Adrenal gland (tissue), 12 donors: ENCODE data around the gene SYNE1. TPM values are rescaled to one million over a fixed set of nuclear protein-coding genes. Genes with fewer than 3 reads are reported as not detected.
A peak's percentile ranks its signal among the peaks of the same experiment; 100 is the strongest.

ENCODE experiments used
- DNase-seq, 7 donors: peaks; one replicate each; pipeline ENCODE4 v3.0.0-alpha.2; 2019 to 2020
- H3K27ac ChIP-seq, 5 donors: fragments of 200-600 bp; sonication (generic) in 4 of 5; 1 replicate in 3 of 5; 2 replicates in 2 of 5; pipeline versions ENCODE4 v1.5.1 to v1.8.0; 2016 to 2020; ENCODE audit warnings: mild to moderate bottlenecking in 1 of 5
- H3K27me3 ChIP-seq: fragments of 200-600 bp; 2 replicates; pipeline ENCODE4 v1.8.0; 2021
- H3K36me3 ChIP-seq, 2 donors: fragments of 200-600 bp; replicated peaks in 1 of 2; 1 replicate in 1 of 2; 2 replicates in 1 of 2; pipeline versions ENCODE4 v1.5.1 to v1.8.0; 2018 to 2022
- H3K4me1 ChIP-seq, 2 donors: fragments of 200-600 bp; replicated peaks in 1 of 2; 1 replicate in 1 of 2; 2 replicates in 1 of 2; pipeline versions ENCODE4 v1.5.1 to v1.8.0; 2018 to 2021
- H3K4me3 ChIP-seq, 4 donors: fragments of 200-600 bp; sonication (generic) in 3 of 4; one replicate each; pipeline ENCODE4 v1.5.1; 2016 to 2018
- H3K9me3 ChIP-seq, 3 donors: fragments of 200-600 bp; sonication (generic) in 1 of 3; replicated peaks in 1 of 3; 1 replicate in 2 of 3; 2 replicates in 1 of 3; pipeline versions ENCODE4 v1.5.1 to v1.8.0; 2016 to 2021
- CTCF ChIP-seq, 6 experiments: fragments of 450-650 bp in 4 of 6; fragments of 200-600 bp in 2 of 6; sonication (generic) in 1 of 6; IDR thresholded peaks; 1 replicate in 5 of 6; 2 replicates in 1 of 6; pipeline versions ENCODE4 v1.5.1 to v1.8.0; 2016 to 2021; ENCODE audit warnings: antibody characterized with exemption in 6 of 6, mild to moderate bottlenecking in 2 of 6, moderate library complexity in 1 of 6
- POLR2A ChIP-seq, 2 donors: fragments of 450-650 bp; IDR thresholded peaks; one replicate each; pipeline ENCODE4 v1.6.1; 2017; ENCODE audit warnings: antibody characterized with exemption in 2 of 2, mild to moderate bottlenecking in 2 of 2, moderate library complexity in 1 of 2
- WGBS, 4 donors: extraction: QIAGEN DNeasy Blood & Tissue Kit in 2 of 4; methylation state at CpG; one replicate each; pipeline versions ENCODE4 v1.1.5 to v1.1.7; 2013 to 2017; 5-methylcytosine and 5-hydroxymethylcytosine counted together
- intact Hi-C, 2 donors: fragments of 100-400 bp; cut with DNase I; formaldehyde crosslinking; loops; one replicate each; pipeline versions ENCODE4 v1.14.1 to v1.15.0; 2022 to 2023
- polyA plus RNA-seq, 3 donors: library from polyadenylated mRNA; stranded (reverse); fragments of 200-250 nt in 2 of 3; fragments of 350-450 nt in 1 of 3; fragmentation: Illumina TruSeq in 1 of 3; extraction: RNeasy Lipid Tissue Mini Kit (QIAGEN cat#74804) in 1 of 3; gene quantifications; one replicate each; pipeline ENCODE4 v1.2.3, GENCODE V29; 2013 to 2014
- total RNA-seq, 9 donors: library from RNA; depleted of rRNA in 4 of 9; stranded (reverse); fragments of >200 nt in 4 of 9; fragments of 120-200 nt in 1 of 9; fragmentation: NEBNext Ultra II Directional in 1 of 9; extraction: Animal tissue kit (Norgen Biotek cat#: 25700) in 1 of 9; gene quantifications; one replicate each; pipeline versions ENCODE4 v1.1.0 to v1.2.4, GENCODE V29; 2013 to 2023
- donor health status: healthy with polysubstance abuse.
- donor health status: Bipolar disorder and iron deficiency.
- donor health status: DM: yes; HTN: yes; CAD: no.
- donor health status: DM: no; HTN: no; CAD: no.
- donor health status: DM: no; HTN: no; CAD: no.
- donor health status: DM: yes; HTN: yes; CAD: no.

The SYNE1 gene
- total and polyA plus RNA-seq, 12 donors = 29.0 to 170 (median 93.1) TPM

- TF ChIP-seq CTCF (IDR thresholded peaks at IDR 0.05) = peak; percentile 56 to 89 (median 80)
- TF ChIP-seq POLR2A (IDR thresholded peaks at IDR 0.05) = no peak
- intact Hi-C loops = loop anchor here in 1 of 2 donors (10.0 kb wide), 1 partner anchor 392 kb away; no protein-coding TSS in a partner anchor
- H3K4me1 ChIP-seq = no peaks in the 10 kb centered on the region
- WGBS, 4 donors = 34 to 40% (median 37%) methylated on average over 9 of the region's 9 CpGs
- H3K9me3 ChIP-seq = no peaks in the 10 kb centered on the region
- no peak overlapping the region for H3K27ac ChIP-seq
- peak; percentile 50 to 89 (median 66) for DNase-seq
- H3K36me3 ChIP-seq = no peaks in the 10 kb centered on the region
- no peaks in the 10 kb centered on the region for H3K27me3 ChIP-seq
- no peak overlapping the region for H3K4me3 ChIP-seq
Observed at GRCh38 chr6:152552616-152553209, 84.4 kb downstream of the SYNE1 start.

- Histone ChIP-seq H3K27me3 (no peaks in the 10 kb centered on the region), H3K36me3 (no peaks in the 10 kb centered on the region), H3K9me3 (no peaks in the 10 kb centered on the region), H3K27ac (no peak overlapping the region), H3K4me3 (no peak overlapping the region), H3K4me1 (no peaks in the 10 kb centered on the region)
- 80 to 83% (median 82%) methylated on average over 2 of the region's 2 CpGs for WGBS, 4 donors
- intact Hi-C loops = no loop called here
- no peak for DNase-seq
- no peak for TF ChIP-seq POLR2A (IDR thresholded peaks at IDR 0.05)
- no peak for TF ChIP-seq CTCF (IDR thresholded peaks at IDR 0.05)
Observed at GRCh38 chr6:152543519-152543918, 93.6 kb downstream of the SYNE1 start.

- intact Hi-C loops = no loop called here
- no peak for TF ChIP-seq POLR2A (IDR thresholded peaks at IDR 0.05)
- no peak for TF ChIP-seq CTCF (IDR thresholded peaks at IDR 0.05)
- DNase-seq = no peak
- WGBS, 4 donors = 75 to 95% (median 80%) methylated on average over 2 of the region's 2 CpGs
- Histone ChIP-seq H3K36me3 (no peaks in the 10 kb centered on the region), H3K4me1 (no peaks in the 10 kb centered on the region), H3K4me3 (no peak overlapping the region), H3K27ac (no peak overlapping the region), H3K9me3 (no peaks in the 10 kb centered on the region), H3K27me3 (no peaks in the 10 kb centered on the region)
Observed at GRCh38 chr6:152540381-152540780, 96.8 kb downstream of the SYNE1 start.

GRCh38 chr6:152534541-152534940 lies 102.6 kb downstream of the SYNE1 start:
- no peaks in the 10 kb centered on the region for H3K9me3 ChIP-seq
- no peaks in the 10 kb centered on the region for H3K36me3 ChIP-seq
- H3K27me3 ChIP-seq = no peaks in the 10 kb centered on the region
- WGBS, 4 donors = 63 to 77% (median 66%) methylated on average over 1 of the region's 1 CpG
- no peak for DNase-seq
- no peaks in the 10 kb centered on the region for H3K4me1 ChIP-seq
- intact Hi-C loops = no loop called here
- no peak overlapping the region for H3K4me3 ChIP-seq
- H3K27ac ChIP-seq = no peak overlapping the region
- no peak for TF ChIP-seq POLR2A (IDR thresholded peaks at IDR 0.05)
